ENCODE measurements around the gene PALS1. TPM values are rescaled to one million over a fixed set of nuclear protein-coding genes. Genes with fewer than 3 reads are reported as not detected.

Gene PALS1
- 25.8 and 26.1 TPM in 2 replicates for total RNA-seq (ENCODE audit: low replicate concordance)
- long read RNA-seq, full-length matches to known transcripts: 8 of 46 reads
- long read RNA-seq, partial matches to known transcripts: 29 of 46 reads
- long read RNA-seq, other reads (novel, unspliced or antisense): 9 of 46 reads

DNA sequence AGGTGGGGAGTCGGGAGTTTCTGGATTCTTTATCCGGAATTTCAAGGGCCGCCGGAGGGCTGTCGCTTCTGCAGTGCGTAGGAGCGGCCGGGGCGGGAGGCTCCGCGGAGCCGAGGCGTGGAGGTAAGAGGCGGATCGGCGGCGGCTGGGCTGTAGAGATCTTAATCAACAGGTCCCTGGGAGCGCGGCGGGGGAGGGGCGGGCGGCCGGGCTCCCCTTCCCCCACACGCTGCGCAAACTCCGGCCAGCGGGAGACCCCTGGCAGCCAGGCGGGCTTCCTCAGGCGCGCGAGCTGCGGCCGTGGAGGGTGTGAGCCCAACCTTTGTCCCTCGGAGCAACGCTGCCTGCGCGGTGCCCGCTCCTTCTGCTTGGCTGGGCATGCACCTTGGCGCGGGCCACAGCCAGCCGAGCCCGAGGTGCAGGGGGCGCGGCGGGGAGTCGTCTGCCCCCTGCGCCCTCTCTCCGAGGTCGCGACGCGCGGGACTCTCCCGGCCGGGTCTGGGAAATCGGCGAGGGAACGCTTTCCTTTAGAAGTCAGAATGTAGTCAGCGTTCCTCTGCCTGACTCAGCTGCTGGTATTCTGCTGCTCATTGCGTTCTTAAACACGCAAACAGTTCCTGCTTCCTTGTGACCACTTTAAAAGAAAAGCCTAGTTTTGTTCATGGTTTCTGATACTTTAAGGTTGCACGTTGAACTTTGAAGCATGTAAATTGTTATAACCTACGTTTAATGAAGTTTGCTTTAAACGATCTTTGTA is at the start of gene PALS1:
Gene PALS1 (plus strand): TSS at position 25 of the 757 bp plus-strand sequence. CDS start 37,736 bp downstream, outside the sequence.
- TF ChIP-seq CTCF (conservative IDR thresholded peaks at IDR 0.05): no peak
- peaks cover 9% of the 10 kb centered on the region for H3K27me3 Mint-ChIP-seq
- peaks cover 11% of the 10 kb centered on the region for H3K4me1 Mint-ChIP-seq (ENCODE audit: unreplicated experiment)
- no peak for DNase-seq (ENCODE audit: extremely low spot score, unreplicated experiment)
- peak within 1 kb of the TSS; percentile 92 for H3K4me3 Mint-ChIP-seq
- H3K9me3 Mint-ChIP-seq: no peaks in the 10 kb centered on the region
- H3K36me3 Mint-ChIP-seq: no peaks in the 10 kb centered on the region
- peak within 1 kb of the TSS; percentile 98 for H3K27ac Mint-ChIP-seq

GRCh38 chr14:67191768-67192290 is 49.4 kb upstream of the PALS1 start:
- H3K4me3 Mint-ChIP-seq: no peak overlapping the region
- no peak for TF ChIP-seq CTCF (conservative IDR thresholded peaks at IDR 0.05)
- DNase-seq (ENCODE audit: extremely low spot score, unreplicated experiment): no peak
- H3K36me3 Mint-ChIP-seq: no peaks in the 10 kb centered on the region
- H3K27ac Mint-ChIP-seq: no peak overlapping the region
- H3K9me3 Mint-ChIP-seq: no peaks in the 10 kb centered on the region
- no peaks in the 10 kb centered on the region for H3K27me3 Mint-ChIP-seq
- no peaks in the 10 kb centered on the region for H3K4me1 Mint-ChIP-seq (ENCODE audit: unreplicated experiment)

- TF ChIP-seq CTCF (conservative IDR thresholded peaks at IDR 0.05): no peak
- Mint-ChIP-seq H3K9me3 (no peaks in the 10 kb centered on the region), H3K4me3 (no peak overlapping the region), H3K27ac (no peak overlapping the region), H3K27me3 (no peaks in the 10 kb centered on the region), H3K4me1 (ENCODE audit: unreplicated experiment) (no peaks in the 10 kb centered on the region), H3K36me3 (no peaks in the 10 kb centered on the region)
- DNase-seq (ENCODE audit: extremely low spot score, unreplicated experiment): no peak
Observed at GRCh38 chr14:67192366-67192765, 48.9 kb upstream of the PALS1 start.

DNA sequence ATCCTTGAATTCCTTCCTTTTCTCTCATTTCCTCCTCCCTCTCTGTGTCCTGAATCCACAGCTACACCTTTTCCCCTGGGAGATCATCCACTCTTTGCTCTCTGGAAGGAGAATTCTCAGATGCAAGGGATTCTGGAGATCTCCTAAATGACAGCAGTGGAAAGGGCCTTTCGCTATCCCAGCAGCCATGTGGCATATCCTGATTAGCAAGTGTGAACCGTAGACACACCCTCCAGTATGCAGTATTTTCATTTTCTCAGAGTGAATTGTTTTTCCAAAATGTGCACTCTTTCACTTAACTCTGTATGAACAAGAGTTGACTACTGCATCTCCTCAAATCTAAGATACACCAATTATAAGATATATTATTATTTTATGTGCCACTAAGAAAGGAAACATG is 46.0 kb upstream of the PALS1 start:
- H3K9me3 Mint-ChIP-seq: no peaks in the 10 kb centered on the region
- H3K27me3 Mint-ChIP-seq: no peaks in the 10 kb centered on the region
- no peaks in the 10 kb centered on the region for H3K36me3 Mint-ChIP-seq
- H3K4me3 Mint-ChIP-seq: no peak overlapping the region
- no peaks in the 10 kb centered on the region for H3K4me1 Mint-ChIP-seq (ENCODE audit: unreplicated experiment)
- no peak overlapping the region for H3K27ac Mint-ChIP-seq
- no peak for TF ChIP-seq CTCF (conservative IDR thresholded peaks at IDR 0.05)
- DNase-seq (ENCODE audit: extremely low spot score, unreplicated experiment): no peak

DNA sequence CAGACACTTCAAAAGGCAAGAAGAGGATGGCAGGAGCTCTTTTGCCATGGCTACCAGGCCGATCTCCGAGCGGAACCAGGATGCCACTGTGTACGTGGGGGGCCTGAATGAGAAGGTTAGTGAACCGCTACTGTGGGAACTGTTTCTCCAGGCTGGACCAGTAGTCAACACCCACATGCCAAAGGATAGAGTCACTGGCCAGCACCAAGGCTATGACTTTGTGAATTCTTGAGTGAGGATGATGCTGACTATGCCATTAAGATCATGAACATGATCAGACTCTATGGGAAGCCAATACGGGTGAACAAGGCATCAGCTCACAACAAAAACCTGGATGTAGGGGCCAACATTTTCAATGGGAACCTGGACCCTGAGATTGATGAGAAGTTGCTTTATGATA is 42.2 kb upstream of the PALS1 start:
- no peak for TF ChIP-seq CTCF (conservative IDR thresholded peaks at IDR 0.05)
- H3K27ac Mint-ChIP-seq: no peak overlapping the region
- H3K4me3 Mint-ChIP-seq: no peak overlapping the region
- H3K36me3 Mint-ChIP-seq: no peaks in the 10 kb centered on the region
- no peaks in the 10 kb centered on the region for H3K9me3 Mint-ChIP-seq
- DNase-seq (ENCODE audit: extremely low spot score, unreplicated experiment): no peak
- H3K4me1 Mint-ChIP-seq (ENCODE audit: unreplicated experiment): no peaks in the 10 kb centered on the region
- no peaks in the 10 kb centered on the region for H3K27me3 Mint-ChIP-seq

Data from type B pancreatic cell (in vitro differentiated cells).